Measurements from ENCODE around the gene FEN1.

Gene FEN1

GRCh38 chr11:61746442-61747191 is 46.1 kb upstream of the FEN1 start:
- Histone ChIP-seq H3K36me3 (no peaks in the 10 kb centered on the region), H3K4me3 (ENCODE audit: low read depth, low read length) (no peak overlapping the region), H3K27ac (no peak overlapping the region), H3K9me3 (ENCODE audit: severe bottlenecking) (no peaks in the 10 kb centered on the region), H3K27me3 (ENCODE audit: insufficient read depth, low read depth, severe bottlenecking) (no peaks in the 10 kb centered on the region)
- no peak for TF ChIP-seq CTCF (IDR thresholded peaks at IDR 0.05; ENCODE audit: low read depth, low read length)
- no peak for DNase-seq

GRCh38 chr11:61747192-61747966 is 45.3 kb upstream of the FEN1 start:
- TF ChIP-seq CTCF (IDR thresholded peaks at IDR 0.05; ENCODE audit: low read depth, low read length), result peak; percentile 98
- Histone ChIP-seq H3K27me3 (ENCODE audit: insufficient read depth, low read depth, severe bottlenecking) (no peaks in the 10 kb centered on the region), H3K9me3 (ENCODE audit: severe bottlenecking) (no peaks in the 10 kb centered on the region), H3K36me3 (no peaks in the 10 kb centered on the region), H3K4me3 (ENCODE audit: low read depth, low read length) (no peak overlapping the region), H3K27ac (peak overlapping the region; percentile 32; the same call in 1 of the 2 replicates)
- DNase-seq, result peak; percentile 83

- H3K27ac ChIP-seq, result no peak overlapping the region
- no peak for TF ChIP-seq CTCF (IDR thresholded peaks at IDR 0.05; ENCODE audit: low read depth, low read length)
- no peak for DNase-seq
- no peaks in the 10 kb centered on the region for H3K9me3 ChIP-seq (ENCODE audit: severe bottlenecking)
- H3K4me3 ChIP-seq (ENCODE audit: low read depth, low read length), result no peak overlapping the region
- H3K27me3 ChIP-seq (ENCODE audit: insufficient read depth, low read depth, severe bottlenecking), result peaks cover 2% of the 10 kb centered on the region
- no peaks in the 10 kb centered on the region for H3K36me3 ChIP-seq
Measured at GRCh38 chr11:61747967-61748285, 44.8 kb upstream of the FEN1 start.

GRCh38 chr11:61749591-61750217 is 43.0 kb upstream of the FEN1 start:
- no peaks in the 10 kb centered on the region for H3K9me3 ChIP-seq (ENCODE audit: severe bottlenecking)
- H3K27ac ChIP-seq, result no peak overlapping the region
- TF ChIP-seq CTCF (IDR thresholded peaks at IDR 0.05; ENCODE audit: low read depth, low read length), result no peak
- no peak for DNase-seq
- H3K4me3 ChIP-seq (ENCODE audit: low read depth, low read length), result no peak overlapping the region
- H3K36me3 ChIP-seq, result no peaks in the 10 kb centered on the region
- H3K27me3 ChIP-seq (ENCODE audit: insufficient read depth, low read depth, severe bottlenecking), result peaks cover 4% of the 10 kb centered on the region

GRCh38 chr11:61750631-61751273 is 42.0 kb upstream of the FEN1 start:
- Histone ChIP-seq H3K4me3 (ENCODE audit: low read depth, low read length) (no peak overlapping the region), H3K9me3 (ENCODE audit: severe bottlenecking) (no peaks in the 10 kb centered on the region), H3K27ac (no peak overlapping the region), H3K27me3 (ENCODE audit: insufficient read depth, low read depth, severe bottlenecking) (peaks cover 4% of the 10 kb centered on the region), H3K36me3 (no peaks in the 10 kb centered on the region)
- no peak for TF ChIP-seq CTCF (IDR thresholded peaks at IDR 0.05; ENCODE audit: low read depth, low read length)
- no peak for DNase-seq

Data from WERI-Rb-1 (cell line).